PC-3 (cell line): ENCODE data around the gene ZNF43. TPM values are rescaled to one million over a fixed set of nuclear protein-coding genes. Genes with fewer than 3 reads are reported as not detected.

Experiments used
- ATAC-seq: fragments of 200-7000 bp; cut with Tn5 transposase; 2 replicates; pipeline ENCODE4 v1.9.1; 2020; ENCODE audit warnings: mild to moderate bottlenecking, moderate library complexity
- BruUV-seq: library from RNA; stranded (reverse); fragments of 400-500 nt; replicated peaks from 2 replicates; lab custom pipeline; 2021; lab: Mats Ljungman, UMichigan
- CTCF ChIA-PET: fragments of 300-600 bp; sonication (Branson Sonifier 250); formaldehyde crosslinking; loops from one replicate; lab custom pipeline; 2022; ENCODE audit warnings: antibody characterized with exemption; lab: Charles Lee
- POLR2A ChIA-PET: fragments of 300-600 bp; sonication (Branson Sonifier 250); formaldehyde crosslinking; loops from one replicate; lab custom pipeline; 2022; ENCODE audit warnings: antibody characterized with exemption; ENCODE audit not compliant: unreplicated experiment; lab: Charles Lee
- DNase-seq: peaks from one replicate; pipeline ENCODE4 v3.0.0-alpha.2; 2015
- H2AFZ ChIP-seq: fragments of 300-600 bp; sonication (generic); 2 replicates; pipeline ENCODE4 v1.6.0; 2016; ENCODE audit warnings: antibody characterized with exemption, low read length
- H3F3A ChIP-seq: fragments of 300-600 bp; sonication (generic); one replicate; pipeline ENCODE4 v1.6.0; 2017; ENCODE audit warnings: antibody characterized with exemption, low read length, control low read depth, mild to moderate bottlenecking; ENCODE audit not compliant: unreplicated experiment
- H3K27ac ChIP-seq: fragments of 300-600 bp; sonication (generic); 2 replicates; pipeline ENCODE4 v1.5.1; 2016; ENCODE audit warnings: mild to moderate bottlenecking, low read length
- H3K27me3 ChIP-seq: fragments of 300-600 bp; sonication (generic); 2 replicates; pipeline ENCODE4 v1.6.1; 2016; ENCODE audit warnings: low read length, mixed read lengths
- H3K36me3 ChIP-seq: fragments of 300-600 bp; sonication (generic); 2 replicates; pipeline ENCODE4 v1.6.1; 2016; ENCODE audit warnings: low read depth, mixed run types, low read length, mixed read lengths
- H3K4me1 ChIP-seq: fragments of 300-600 bp; sonication (generic); 2 replicates; pipeline ENCODE4 v1.5.1; 2016; ENCODE audit warnings: low read length; ENCODE audit not compliant: insufficient read depth
- H3K4me2 ChIP-seq: fragments of 300-600 bp; sonication (generic); 2 replicates; pipeline ENCODE4 v1.6.0; 2016; ENCODE audit warnings: low read length
- H3K4me3 ChIP-seq: fragments of 300-600 bp; sonication (generic); 2 replicates; pipeline ENCODE4 v1.5.1; 2016; ENCODE audit warnings: mild to moderate bottlenecking, low read length, mixed read lengths
- H3K79me2 ChIP-seq: fragments of 300-600 bp; sonication (generic); 2 replicates; pipeline ENCODE4 v1.6.1; 2017; ENCODE audit warnings: low read length, mixed read lengths
- H3K9ac ChIP-seq: fragments of 300-600 bp; sonication (generic); 2 replicates; pipeline ENCODE4 v1.6.0; 2016; ENCODE audit warnings: mild to moderate bottlenecking, low read length
- H3K9me2 ChIP-seq: fragments of 300-600 bp; sonication (generic); replicated peaks from 2 replicates; pipeline ENCODE4 v1.6.1; 2016; ENCODE audit warnings: mixed run types, low read length, mixed read lengths
- H3K9me3 ChIP-seq: fragments of 300-600 bp; sonication (generic); 2 replicates; pipeline ENCODE4 v1.6.1; 2016; ENCODE audit warnings: low read length, mixed read lengths
- H4K20me1 ChIP-seq: fragments of 300-600 bp; sonication (generic); 2 replicates; pipeline ENCODE4 v1.6.1; 2016; ENCODE audit warnings: low read length, mixed read lengths
- CTCF ChIP-seq: fragments of 300-600 bp; sonication (generic); conservative IDR thresholded peaks from 2 replicates; pipeline ENCODE4 v1.5.1; 2017; ENCODE audit warnings: antibody characterized with exemption, low read depth, mild to moderate bottlenecking, low read length
- EZH2 ChIP-seq: fragments of 300-600 bp; sonication (generic); IDR thresholded peaks from one replicate; pipeline ENCODE4 v1.6.1; 2017; ENCODE audit warnings: antibody characterized with exemption, mild to moderate bottlenecking, low read length; ENCODE audit not compliant: unreplicated experiment
- EZH2phosphoT487 ChIP-seq: fragments of 300-600 bp; sonication (generic); IDR thresholded peaks from 2 replicates; pipeline ENCODE4 v1.6.1; 2018; ENCODE audit warnings: mild to moderate bottlenecking, antibody characterized with exemption, low read length, borderline replicate concordance
- intact Hi-C: fragments of 100-400 bp; cut with micrococcal nuclease; formaldehyde crosslinking; loops from 2 replicates; pipeline ENCODE4 v1.9.0; 2023
- total RNA-seq: library from RNA; depleted of rRNA; stranded (reverse); fragments of >200 nt; gene quantifications from 2 replicates; pipeline ENCODE4 v1.2.3, GENCODE V29; 2014

The ZNF43 gene
- total RNA-seq, 1 experiment from 2014 or later, result 1.9 TPM

DNA sequence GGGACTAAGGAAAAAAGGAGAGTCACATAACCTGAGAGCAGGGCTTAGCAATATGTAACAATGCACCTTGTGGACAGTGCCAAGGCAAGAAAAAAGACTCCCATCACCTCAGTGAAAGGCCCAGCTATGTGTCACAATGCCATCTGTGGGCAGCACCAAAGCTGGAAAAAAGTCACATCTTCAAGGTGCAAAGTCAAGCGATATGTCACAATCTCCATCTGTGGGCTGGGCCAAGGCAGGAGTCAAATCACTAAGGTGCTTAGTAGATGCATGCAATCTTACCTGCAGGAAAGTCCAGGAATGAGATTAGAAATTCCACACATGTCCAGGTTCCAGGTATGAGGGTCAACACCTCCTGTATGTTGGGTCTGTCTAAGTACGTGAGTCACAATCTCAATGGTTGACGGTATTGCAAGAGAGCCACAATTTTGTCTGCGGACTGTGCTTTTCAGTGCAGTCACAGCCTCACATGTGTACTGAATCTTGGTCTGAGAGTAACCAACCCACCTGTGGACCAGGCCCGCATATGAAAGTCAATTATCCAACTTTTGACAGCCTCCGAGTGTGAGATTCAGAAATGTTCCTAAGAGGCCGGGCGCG, 14.8 kb upstream of the ZNF43 start:
- Histone ChIP-seq H3K27me3 (no peaks in the 10 kb centered on the region), H3K9ac (peak overlapping the region; percentile 43; the same call in 1 of the 2 replicates), H3K27ac (no peak overlapping the region), H4K20me1 (no peaks in the 10 kb centered on the region), H3K79me2 (no peaks in the 10 kb centered on the region), H3K4me3 (no peak overlapping the region), H3K4me2 (no peak overlapping the region), H3K9me2 (no peaks in the 10 kb centered on the region), H3K9me3 (peaks cover 16% of the 10 kb centered on the region; the same call in 1 of the 2 replicates), H3F3A (no peaks in the 10 kb centered on the region), H3K36me3 (peaks cover 5% of the 10 kb centered on the region; the same call in 1 of the 2 replicates), H2AFZ (no peak overlapping the region), H3K4me1 (no peaks in the 10 kb centered on the region)
- intact Hi-C loops, result no loop called here
- ChIA-PET CTCF (no interaction called here), POLR2A (no interaction called here)
- ATAC-seq (no peak), DNase-seq (no peak)
- BruUV-seq, result TSS peak; percentile 45
- no peak for TF ChIP-seq CTCF
- no peak for TF ChIP-seq EZH2
- TF ChIP-seq EZH2phosphoT487, result no peak

- Histone ChIP-seq H3K9ac (no peak overlapping the region), H4K20me1 (no peaks in the 10 kb centered on the region), H3K4me3 (no peak overlapping the region), H3F3A (no peaks in the 10 kb centered on the region), H3K4me1 (no peaks in the 10 kb centered on the region), H3K79me2 (no peaks in the 10 kb centered on the region), H3K27me3 (no peaks in the 10 kb centered on the region), H3K9me2 (no peaks in the 10 kb centered on the region), H3K4me2 (no peak overlapping the region), H3K9me3 (peaks cover 15% of the 10 kb centered on the region; the same call in 1 of the 2 replicates), H2AFZ (no peak overlapping the region), H3K36me3 (peaks cover 5% of the 10 kb centered on the region; the same call in 1 of the 2 replicates), H3K27ac (no peak overlapping the region)
- peak; percentile 59 for DNase-seq
- POLR2A ChIA-PET, result no interaction called here
- CTCF ChIA-PET, result no interaction called here
- intact Hi-C loops, result no loop called here
- BruUV-seq, result no TSS peak
- no peak for TF ChIP-seq CTCF
- TF ChIP-seq EZH2, result no peak
- TF ChIP-seq EZH2phosphoT487, result no peak
- peak; percentile 41 for ATAC-seq
Observed at GRCh38 chr19:21848706-21849105, 12.7 kb upstream of the ZNF43 start.

DNA sequence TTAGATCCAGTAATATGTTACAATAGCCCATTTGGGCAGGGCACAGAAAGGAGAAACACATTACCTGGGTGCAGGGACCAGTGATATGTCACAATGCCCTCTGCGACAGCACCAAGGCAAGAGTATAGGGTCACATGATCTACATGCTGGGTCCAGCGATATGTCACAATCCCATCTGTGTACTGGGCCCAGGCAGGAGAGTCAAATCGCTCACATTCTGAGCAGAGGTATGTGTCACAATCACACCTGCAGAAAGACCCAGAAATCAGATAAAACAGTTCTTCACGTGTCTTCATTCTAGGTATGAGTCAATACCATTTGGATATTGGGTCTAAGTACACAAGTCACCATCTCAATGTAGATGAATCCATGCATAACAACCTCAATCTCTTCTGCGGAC, 7.1 kb upstream of the ZNF43 start:
- DNase-seq (no peak), ATAC-seq (no peak)
- Histone ChIP-seq H4K20me1 (no peaks in the 10 kb centered on the region), H3K9me3 (peaks cover 5% of the 10 kb centered on the region; the same call in 1 of the 2 replicates), H3K36me3 (no peaks in the 10 kb centered on the region; the same call in 1 of the 2 replicates), H2AFZ (no peak overlapping the region), H3K4me2 (no peak overlapping the region), H3K4me1 (no peaks in the 10 kb centered on the region), H3K9ac (no peak overlapping the region), H3K27ac (no peak overlapping the region), H3K4me3 (no peak overlapping the region), H3F3A (no peaks in the 10 kb centered on the region), H3K9me2 (no peaks in the 10 kb centered on the region), H3K27me3 (no peaks in the 10 kb centered on the region), H3K79me2 (no peaks in the 10 kb centered on the region)
- TF ChIP-seq CTCF, result no peak
- TF ChIP-seq EZH2, result no peak
- TF ChIP-seq EZH2phosphoT487, result no peak
- BruUV-seq, result no TSS peak
- ChIA-PET POLR2A (no interaction called here), CTCF (no interaction called here)
- intact Hi-C loops, result no loop called here
